Memory B cell (primary cell): ENCODE results near the gene NRXN3.

Experiments used
- ATAC-seq: fragments of 150-1000 bp; cut with Tn5 transposase; 2 replicates; pipeline ENCODE4 v1.10.0; 2021; ENCODE audit warnings: low read depth, mild to moderate bottlenecking, moderate library complexity
- DNase-seq, 2 donors: peaks; one replicate each; pipeline ENCODE4 v3.0.0; 2022; ENCODE audit warnings: low spot score in 2 of 2
- H3K27ac Mint-ChIP-seq: one replicate; pipeline ENCODE4 v1.8.0; 2022; ENCODE audit warnings: mild to moderate bottlenecking, moderate library complexity, mixed read lengths
- H3K27me3 Mint-ChIP-seq: one replicate; pipeline ENCODE4 v1.8.0; 2022; ENCODE audit warnings: mixed read lengths
- H3K36me3 Mint-ChIP-seq: one replicate; pipeline ENCODE4 v1.8.0; 2022; ENCODE audit warnings: mild to moderate bottlenecking, mixed read lengths
- H3K4me1 Mint-ChIP-seq: one replicate; pipeline ENCODE4 v1.8.0; 2022; ENCODE audit warnings: mixed read lengths
- H3K4me3 Mint-ChIP-seq: one replicate; pipeline ENCODE4 v1.8.0; 2022; ENCODE audit warnings: mild to moderate bottlenecking, moderate library complexity, mixed read lengths
- H3K9me3 Mint-ChIP-seq: one replicate; pipeline ENCODE4 v1.8.0; 2022; ENCODE audit warnings: mixed read lengths

NRXN3 gene

GRCh38 chr14:79665556-79665955 is 1495.4 kb downstream of the NRXN3 start:
- Mint-ChIP-seq H3K4me3 (no peak overlapping the region), H3K4me1 (no peaks in the 10 kb centered on the region), H3K36me3 (no peaks in the 10 kb centered on the region), H3K27ac (no peak overlapping the region), H3K9me3 (peaks cover 10% of the 10 kb centered on the region), H3K27me3 (no peaks in the 10 kb centered on the region)
- no peak for ATAC-seq
- DNase-seq: no peak

- no peak for DNase-seq
- Mint-ChIP-seq H3K27ac (no peak overlapping the region), H3K4me3 (no peak overlapping the region), H3K36me3 (no peaks in the 10 kb centered on the region), H3K27me3 (no peaks in the 10 kb centered on the region), H3K9me3 (peaks cover 5% of the 10 kb centered on the region), H3K4me1 (no peaks in the 10 kb centered on the region)
- no peak for ATAC-seq
Observed at GRCh38 chr14:79668951-79669350, 1498.8 kb downstream of the NRXN3 start.

DNA sequence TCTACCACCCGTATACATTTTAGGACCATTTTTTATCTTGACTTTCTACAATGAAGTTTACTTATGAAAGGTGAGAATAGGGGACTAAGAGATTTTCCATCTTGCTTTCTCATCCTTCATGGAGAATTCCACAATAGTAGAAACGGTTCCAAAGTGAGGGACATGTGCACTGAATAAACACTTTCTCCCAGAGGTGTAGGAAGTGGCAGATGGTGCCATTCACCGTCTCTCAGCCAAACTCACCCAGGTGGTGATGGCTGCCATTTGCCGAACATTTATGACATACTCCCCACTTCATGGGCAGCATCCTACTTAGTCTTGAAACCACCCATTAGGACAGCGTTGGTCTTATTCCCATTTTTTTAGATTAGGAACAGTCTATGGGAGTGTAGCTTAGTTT is 1500.6 kb downstream of the NRXN3 start:
- no peaks in the 10 kb centered on the region for H3K27me3 Mint-ChIP-seq
- ATAC-seq: no peak

GRCh38 chr14:79680087-79680486 is 1509.9 kb downstream of the NRXN3 start:
- no peak for DNase-seq
- no peaks in the 10 kb centered on the region for H3K27me3 Mint-ChIP-seq
- H3K4me3 Mint-ChIP-seq: no peak overlapping the region
- no peak overlapping the region for H3K27ac Mint-ChIP-seq
- H3K9me3 Mint-ChIP-seq: peaks cover 2% of the 10 kb centered on the region
- no peaks in the 10 kb centered on the region for H3K36me3 Mint-ChIP-seq
- H3K4me1 Mint-ChIP-seq: no peaks in the 10 kb centered on the region
- ATAC-seq: no peak

More for the DNA sequence above, 1500.6 kb downstream of the NRXN3 start:
- H3K4me3 Mint-ChIP-seq: no peak overlapping the region
- H3K36me3 Mint-ChIP-seq: no peaks in the 10 kb centered on the region
- no peak for DNase-seq
- H3K4me1 Mint-ChIP-seq: no peaks in the 10 kb centered on the region
- H3K9me3 Mint-ChIP-seq: peaks cover 2% of the 10 kb centered on the region
- no peak overlapping the region for H3K27ac Mint-ChIP-seq

GRCh38 chr14:79686196-79686595 is 1516.0 kb downstream of the NRXN3 start:
- DNase-seq (no peak), ATAC-seq (no peak)
- no peaks in the 10 kb centered on the region for H3K36me3 Mint-ChIP-seq
- no peaks in the 10 kb centered on the region for H3K9me3 Mint-ChIP-seq
- H3K4me1 Mint-ChIP-seq: no peaks in the 10 kb centered on the region
- H3K27me3 Mint-ChIP-seq: no peaks in the 10 kb centered on the region
- H3K4me3 Mint-ChIP-seq: no peak overlapping the region
- no peak overlapping the region for H3K27ac Mint-ChIP-seq

DNA sequence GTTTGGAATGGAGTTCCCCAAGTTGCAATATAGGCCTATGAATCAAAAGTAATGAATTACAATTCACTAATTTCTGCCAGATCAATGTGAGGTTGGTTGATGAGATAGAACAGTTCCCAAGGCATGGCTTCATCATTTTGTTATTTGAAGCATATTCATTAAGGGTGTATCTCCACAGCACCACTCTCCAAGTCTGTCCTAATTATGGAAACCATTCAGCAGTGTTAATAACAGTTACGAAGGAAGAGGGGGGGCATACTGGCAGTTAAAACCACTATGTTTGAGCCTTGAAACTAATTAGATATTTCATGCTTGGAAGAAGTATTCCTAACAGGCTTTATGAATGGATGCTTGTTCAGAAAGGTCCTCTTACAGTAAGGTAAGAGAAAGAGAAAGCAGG is 1520.8 kb downstream of the NRXN3 start:
- Mint-ChIP-seq H3K36me3 (no peaks in the 10 kb centered on the region), H3K27me3 (no peaks in the 10 kb centered on the region), H3K27ac (no peak overlapping the region), H3K9me3 (no peaks in the 10 kb centered on the region), H3K4me3 (no peak overlapping the region), H3K4me1 (no peaks in the 10 kb centered on the region)
- ATAC-seq (no peak), DNase-seq (no peak)

- Mint-ChIP-seq H3K27me3 (no peaks in the 10 kb centered on the region), H3K36me3 (no peaks in the 10 kb centered on the region), H3K27ac (no peak overlapping the region), H3K4me1 (no peaks in the 10 kb centered on the region), H3K4me3 (no peak overlapping the region), H3K9me3 (no peaks in the 10 kb centered on the region)
- ATAC-seq: no peak
- DNase-seq: no peak
Observed at GRCh38 chr14:79693935-79694334, 1523.8 kb downstream of the NRXN3 start.

- no peak for DNase-seq
- Mint-ChIP-seq H3K9me3 (no peaks in the 10 kb centered on the region), H3K36me3 (no peaks in the 10 kb centered on the region), H3K27ac (no peak overlapping the region), H3K27me3 (no peaks in the 10 kb centered on the region), H3K4me1 (no peaks in the 10 kb centered on the region), H3K4me3 (no peak overlapping the region)
- no peak for ATAC-seq
Observed at GRCh38 chr14:79695307-79695706, 1525.1 kb downstream of the NRXN3 start.

GRCh38 chr14:79698298-79698711 is 1528.1 kb downstream of the NRXN3 start:
- no peak overlapping the region for H3K4me3 Mint-ChIP-seq
- H3K9me3 Mint-ChIP-seq: no peaks in the 10 kb centered on the region
- no peaks in the 10 kb centered on the region for H3K27me3 Mint-ChIP-seq
- DNase-seq (no peak), ATAC-seq (no peak)
- no peaks in the 10 kb centered on the region for H3K4me1 Mint-ChIP-seq
- H3K36me3 Mint-ChIP-seq: no peaks in the 10 kb centered on the region
- no peak overlapping the region for H3K27ac Mint-ChIP-seq

DNA sequence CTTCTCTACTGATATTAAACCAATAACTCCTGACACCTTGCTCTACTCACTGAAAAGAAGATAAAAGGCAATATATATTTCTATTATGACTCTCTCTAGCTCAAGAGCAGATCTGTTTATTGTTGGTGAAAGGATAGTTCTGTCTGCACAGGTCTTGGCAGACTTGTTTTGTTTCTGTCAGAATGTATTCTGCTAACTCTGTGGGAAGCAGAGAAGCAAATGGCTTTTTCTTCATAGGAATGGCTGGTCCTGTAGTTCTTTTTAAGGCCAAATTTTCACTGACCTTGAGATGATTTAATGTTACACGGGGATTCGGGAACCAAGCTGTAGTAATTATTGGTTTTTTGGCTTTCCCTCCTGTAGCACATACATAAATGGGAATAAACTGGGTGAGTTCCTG is 1529.0 kb downstream of the NRXN3 start:
- Mint-ChIP-seq H3K9me3 (no peaks in the 10 kb centered on the region), H3K4me3 (no peak overlapping the region), H3K36me3 (no peaks in the 10 kb centered on the region), H3K27ac (no peak overlapping the region), H3K27me3 (no peaks in the 10 kb centered on the region), H3K4me1 (no peaks in the 10 kb centered on the region)
- no peak for ATAC-seq
- DNase-seq: no peak

DNA sequence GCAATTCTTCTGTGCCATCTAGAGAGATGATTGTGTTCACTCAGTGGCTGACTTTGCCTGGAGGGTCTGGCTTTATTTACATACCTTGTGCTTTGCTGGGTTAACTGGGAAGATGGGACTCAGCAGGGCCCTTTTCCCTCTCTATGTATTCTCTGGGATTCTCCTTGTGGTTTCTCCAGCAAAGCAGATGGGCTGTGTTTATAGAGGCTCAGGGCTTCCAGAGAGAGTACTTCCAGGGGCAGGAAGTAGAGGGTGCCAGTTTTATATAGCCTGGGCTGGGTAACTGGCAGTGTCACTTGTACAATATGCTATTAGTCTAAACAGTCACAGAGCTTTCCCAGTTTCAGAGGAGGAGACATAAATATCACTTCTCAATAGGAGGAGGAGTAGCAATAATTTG is 1531.2 kb downstream of the NRXN3 start:
- no peaks in the 10 kb centered on the region for H3K27me3 Mint-ChIP-seq
- H3K27ac Mint-ChIP-seq: no peak overlapping the region
- ATAC-seq: no peak
- peaks cover 2% of the 10 kb centered on the region for H3K9me3 Mint-ChIP-seq
- H3K4me3 Mint-ChIP-seq: no peak overlapping the region
- no peaks in the 10 kb centered on the region for H3K36me3 Mint-ChIP-seq
- DNase-seq: no peak
- H3K4me1 Mint-ChIP-seq: no peaks in the 10 kb centered on the region

DNA sequence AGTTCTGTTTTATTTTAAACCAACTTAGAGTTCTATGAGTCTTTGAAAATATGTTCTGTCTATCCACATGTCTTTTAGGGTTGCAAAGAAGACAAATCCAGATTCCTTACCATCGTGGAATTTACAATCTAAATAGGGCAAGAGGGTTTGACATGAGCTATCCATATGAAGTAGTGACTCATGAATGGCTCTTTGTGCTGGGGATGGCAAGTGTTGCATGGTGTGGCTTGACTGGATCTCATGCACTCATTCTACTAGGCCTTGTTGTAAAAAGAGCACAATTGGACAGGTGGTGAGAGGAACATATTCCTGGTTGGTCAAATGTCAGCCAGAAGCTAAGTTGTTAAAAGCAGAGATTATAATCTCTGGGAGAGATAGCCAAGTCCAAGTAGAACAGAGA is 1532.0 kb downstream of the NRXN3 start:
- no peak overlapping the region for H3K27ac Mint-ChIP-seq
- H3K27me3 Mint-ChIP-seq: no peaks in the 10 kb centered on the region
- no peaks in the 10 kb centered on the region for H3K4me1 Mint-ChIP-seq
- peaks cover 2% of the 10 kb centered on the region for H3K9me3 Mint-ChIP-seq
- DNase-seq (no peak), ATAC-seq (no peak)
- H3K36me3 Mint-ChIP-seq: no peaks in the 10 kb centered on the region
- no peak overlapping the region for H3K4me3 Mint-ChIP-seq

DNA sequence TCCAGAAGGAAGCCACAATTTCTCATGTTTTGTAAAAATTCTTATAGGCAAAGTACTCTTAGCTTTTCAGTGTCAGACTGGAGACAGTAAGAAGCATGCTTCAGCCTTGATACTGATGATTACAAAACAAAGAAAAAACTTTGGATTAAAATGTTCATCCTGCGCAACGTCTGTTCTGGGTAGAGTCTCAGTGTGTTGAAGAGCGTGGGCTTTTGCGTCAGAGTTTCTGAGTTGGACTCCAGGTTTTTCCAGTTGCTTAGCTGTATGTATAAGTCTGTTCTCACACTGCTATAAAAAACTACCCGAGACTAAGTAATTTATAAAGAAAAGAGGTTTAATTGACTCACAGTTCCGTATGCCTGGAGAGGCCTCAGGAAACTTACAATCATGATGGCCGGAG is 1533.0 kb downstream of the NRXN3 start:
- H3K27ac Mint-ChIP-seq: no peak overlapping the region
- DNase-seq: no peak
- no peak overlapping the region for H3K4me3 Mint-ChIP-seq
- no peaks in the 10 kb centered on the region for H3K27me3 Mint-ChIP-seq
- no peaks in the 10 kb centered on the region for H3K4me1 Mint-ChIP-seq
- no peak for ATAC-seq
- peaks cover 2% of the 10 kb centered on the region for H3K9me3 Mint-ChIP-seq
- no peaks in the 10 kb centered on the region for H3K36me3 Mint-ChIP-seq

- H3K27me3 Mint-ChIP-seq: no peaks in the 10 kb centered on the region
- H3K36me3 Mint-ChIP-seq: no peaks in the 10 kb centered on the region
- DNase-seq: no peak
- ATAC-seq: no peak
- no peak overlapping the region for H3K4me3 Mint-ChIP-seq
- H3K4me1 Mint-ChIP-seq: no peaks in the 10 kb centered on the region
- H3K9me3 Mint-ChIP-seq: peaks cover 4% of the 10 kb centered on the region
- H3K27ac Mint-ChIP-seq: no peak overlapping the region
Observed at GRCh38 chr14:79704041-79704807, 1534.1 kb downstream of the NRXN3 start.

DNA sequence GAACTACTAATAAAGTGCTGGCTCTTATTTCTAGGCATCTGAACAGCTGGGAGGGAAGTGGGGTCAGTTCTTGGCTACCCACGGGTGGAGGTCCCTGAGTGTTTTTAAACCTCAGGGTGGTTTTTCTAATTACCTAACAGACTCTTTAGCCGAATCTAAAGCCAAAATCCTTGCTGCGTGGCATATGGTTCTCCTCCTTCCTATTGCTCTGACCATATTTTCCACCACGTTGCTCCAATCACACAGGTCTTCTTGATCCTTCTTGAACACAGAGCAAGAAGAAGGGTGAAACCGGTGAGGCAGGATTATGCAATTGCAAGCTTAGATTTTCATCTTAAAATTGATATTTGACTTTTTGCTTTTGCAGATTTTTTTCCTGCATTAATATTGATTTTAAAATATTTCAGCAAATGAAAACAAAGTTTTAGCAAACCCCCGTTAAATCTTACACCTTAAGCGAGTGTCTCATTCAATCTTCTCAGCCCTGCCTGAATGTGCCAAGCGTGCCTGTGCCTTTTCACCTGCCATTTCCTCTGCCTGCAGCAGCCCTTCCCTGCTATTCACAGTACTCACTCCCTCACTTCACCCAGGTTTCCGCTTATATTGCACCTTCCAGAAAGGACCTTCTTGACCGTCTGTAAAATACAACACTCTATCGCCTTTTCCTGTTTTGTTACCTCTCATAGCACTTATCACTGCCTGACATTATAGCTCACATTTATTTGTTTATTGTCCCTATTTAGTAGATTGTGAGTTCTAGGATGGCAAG is 1535.1 kb downstream of the NRXN3 start:
- Mint-ChIP-seq H3K27me3 (no peaks in the 10 kb centered on the region), H3K9me3 (peaks cover 4% of the 10 kb centered on the region), H3K4me1 (no peaks in the 10 kb centered on the region), H3K36me3 (no peaks in the 10 kb centered on the region), H3K4me3 (no peak overlapping the region), H3K27ac (no peak overlapping the region)
- ATAC-seq (no peak), DNase-seq (no peak)
